Measurements from ENCODE around the gene SASH1.

Gene SASH1

GRCh38 chr6:148573922-148574321, 231.3 kb downstream of the SASH1 start:
- H2BK12ac ChIP-seq (ENCODE audit: low read length): no peak overlapping the region
- no peak overlapping the region for H2BK120ac ChIP-seq (ENCODE audit: low read depth, low read length)
- H3K4me1 ChIP-seq (ENCODE audit: control insufficient read depth in 2 of 2, insufficient read depth in 1 of 2, low read depth in 1 of 2, low read length in 2 of 2): no peaks in the 10 kb centered on the region
- no peak overlapping the region for H3K9ac ChIP-seq (ENCODE audit: low read depth, low read length, poor library complexity)
- no peak overlapping the region for H3K14ac ChIP-seq (ENCODE audit: low read length)
- no peak overlapping the region for H3K4me3 ChIP-seq (ENCODE audit: low read length in 2 of 2)
- no peak overlapping the region for H4K8ac ChIP-seq (ENCODE audit: low read depth, low read length)
- H3K4ac ChIP-seq (ENCODE audit: low read length): no peak overlapping the region
- H3K23ac ChIP-seq (ENCODE audit: low read depth, low read length, poor library complexity): no peak overlapping the region
- no peak overlapping the region for H2AFZ ChIP-seq (ENCODE audit: low read length)
- no peak overlapping the region for H4K91ac ChIP-seq (ENCODE audit: low read depth, low read length, poor library complexity)
- DNase-seq (ENCODE audit: low spot score): no peak
- no peak overlapping the region for H3K27ac ChIP-seq (replicated peaks; ENCODE audit: low read length)
- H2BK15ac ChIP-seq (ENCODE audit: low read length): no peak overlapping the region
- no peak overlapping the region for H2AK5ac ChIP-seq (ENCODE audit: low read depth, low read length)
- H3K9me3 ChIP-seq (replicated peaks in 1 of 2; ENCODE audit: control insufficient read depth in 2 of 2, insufficient read depth in 1 of 2, low read depth in 1 of 2, low read length in 2 of 2): no peaks in the 10 kb centered on the region
- H3K4me2 ChIP-seq (ENCODE audit: insufficient read depth, low read length, poor library complexity, severe bottlenecking): no peak overlapping the region
- no peak overlapping the region for H2BK5ac ChIP-seq (ENCODE audit: low read length)
- peaks cover 0 to 5% (median 0%) of the 10 kb centered on the region in 3 experiments for H3K27me3 ChIP-seq (ENCODE audit: control insufficient read depth in 3 of 3, insufficient read depth in 3 of 3, low read depth in 1 of 3, low read length in 3 of 3)
- H3K79me1 ChIP-seq (ENCODE audit: low read depth, low read length): no peaks in the 10 kb centered on the region
- H3K18ac ChIP-seq (ENCODE audit: low read length): no peak overlapping the region
- no CpG with 5 or more reads among the region's 5 CpGs for WGBS, 2 donors (ENCODE audit: extremely low coverage in 2 of 2, insufficient read length in 2 of 2, insufficient replicate concordance in 1 of 2)
- H3K36me3 ChIP-seq (replicated peaks in 1 of 2; ENCODE audit: control insufficient read depth in 2 of 2, insufficient read depth in 2 of 2, low read length in 2 of 2): no peaks in the 10 kb centered on the region

DNA sequence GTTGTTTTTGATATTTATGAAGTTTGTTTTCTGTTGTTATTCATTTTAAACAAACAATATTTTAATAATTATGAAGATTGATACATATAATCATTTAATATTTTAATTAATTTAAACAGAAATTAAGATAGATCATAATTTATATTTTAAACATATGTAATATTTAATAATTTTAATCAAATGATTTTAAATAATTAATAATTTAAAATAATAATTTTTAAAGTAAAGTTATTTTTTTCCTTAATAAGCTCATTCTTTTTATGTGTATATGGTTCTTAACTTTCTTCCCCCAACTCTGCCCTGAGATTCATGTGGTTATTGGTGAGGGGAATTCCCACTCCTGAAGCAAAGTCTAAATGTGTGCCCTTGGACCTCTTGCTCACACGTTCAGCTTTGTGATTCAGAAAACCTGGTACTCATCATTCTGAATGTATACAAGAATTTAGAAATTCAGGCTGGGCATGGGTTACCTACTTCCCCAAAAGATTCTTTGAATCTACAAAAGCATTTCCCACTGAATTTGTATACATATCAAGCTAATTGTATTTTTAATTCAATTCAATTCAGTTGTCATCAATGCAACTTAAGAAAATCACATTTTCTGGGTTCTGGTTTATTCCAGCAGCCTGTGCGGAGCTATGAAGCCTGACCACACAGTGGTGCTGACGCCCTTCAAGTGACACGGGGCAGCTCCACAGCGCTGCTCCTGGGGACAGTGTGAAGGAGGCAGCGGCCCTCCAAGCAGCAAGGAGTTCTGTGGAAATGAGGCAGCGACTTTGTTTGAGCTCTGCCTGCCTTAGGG, 235.2 kb downstream of the SASH1 start:
- Histone ChIP-seq H3K27me3 (ENCODE audit: control insufficient read depth in 3 of 3, insufficient read depth in 3 of 3, low read depth in 1 of 3, low read length in 3 of 3) (peaks cover 0 to 5% (median 0%) of the 10 kb centered on the region in 3 experiments), H3K4ac (ENCODE audit: low read length) (no peak overlapping the region), H2BK120ac (ENCODE audit: low read depth, low read length) (no peak overlapping the region), H3K79me1 (ENCODE audit: low read depth, low read length) (no peaks in the 10 kb centered on the region), H3K9me3 (replicated peaks in 1 of 2; ENCODE audit: control insufficient read depth in 2 of 2, insufficient read depth in 1 of 2, low read depth in 1 of 2, low read length in 2 of 2) (no peaks in the 10 kb centered on the region), H2BK12ac (ENCODE audit: low read length) (no peak overlapping the region), H4K91ac (ENCODE audit: low read depth, low read length, poor library complexity) (no peak overlapping the region), H3K23ac (ENCODE audit: low read depth, low read length, poor library complexity) (no peak overlapping the region), H3K4me1 (ENCODE audit: control insufficient read depth in 2 of 2, insufficient read depth in 1 of 2, low read depth in 1 of 2, low read length in 2 of 2) (no peaks in the 10 kb centered on the region), H3K9ac (ENCODE audit: low read depth, low read length, poor library complexity) (no peak overlapping the region), H2BK5ac (ENCODE audit: low read length) (no peak overlapping the region), H2AK5ac (ENCODE audit: low read depth, low read length) (no peak overlapping the region), H2AFZ (ENCODE audit: low read length) (peak overlapping the region; percentile 16), H3K18ac (ENCODE audit: low read length) (no peak overlapping the region), H3K36me3 (replicated peaks in 1 of 2; ENCODE audit: control insufficient read depth in 2 of 2, insufficient read depth in 2 of 2, low read length in 2 of 2) (no peaks in the 10 kb centered on the region), H2BK15ac (ENCODE audit: low read length) (no peak overlapping the region), H3K4me2 (ENCODE audit: insufficient read depth, low read length, poor library complexity, severe bottlenecking) (no peak overlapping the region), H3K14ac (ENCODE audit: low read length) (no peak overlapping the region), H3K27ac (replicated peaks; ENCODE audit: low read length) (no peak overlapping the region), H3K4me3 (ENCODE audit: low read length in 2 of 2) (no peak overlapping the region), H4K8ac (ENCODE audit: low read depth, low read length) (no peak overlapping the region)
- peak; percentile 69 for DNase-seq (ENCODE audit: low spot score)
- WGBS, 2 donors (ENCODE audit: extremely low coverage in 2 of 2, insufficient read length in 2 of 2, insufficient replicate concordance in 1 of 2): no CpG with 5 or more reads among the region's 7 CpGs

DNA sequence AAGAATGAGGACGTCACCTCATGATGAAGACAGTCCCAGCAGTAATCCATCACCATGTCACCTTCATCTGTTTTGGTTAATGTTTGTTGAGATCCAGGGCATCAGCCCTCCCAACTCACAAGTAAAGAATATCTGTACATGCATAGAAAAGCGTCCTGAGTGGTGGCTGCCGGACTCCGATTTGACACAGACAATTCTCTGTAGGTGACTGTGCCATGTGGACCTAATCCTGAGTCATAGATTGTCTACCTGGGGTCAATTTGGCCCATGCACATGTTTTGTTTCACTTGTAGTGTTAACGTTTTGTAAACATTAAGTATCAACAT, 235.8 kb downstream of the SASH1 start:
- Histone ChIP-seq H3K79me1 (ENCODE audit: low read depth, low read length) (no peaks in the 10 kb centered on the region), H3K18ac (ENCODE audit: low read length) (no peak overlapping the region), H3K9me3 (replicated peaks in 1 of 2; ENCODE audit: control insufficient read depth in 2 of 2, insufficient read depth in 1 of 2, low read depth in 1 of 2, low read length in 2 of 2) (no peaks in the 10 kb centered on the region), H3K4ac (ENCODE audit: low read length) (no peak overlapping the region), H2BK12ac (ENCODE audit: low read length) (no peak overlapping the region), H2AK5ac (ENCODE audit: low read depth, low read length) (no peak overlapping the region), H4K8ac (ENCODE audit: low read depth, low read length) (no peak overlapping the region), H3K4me1 (ENCODE audit: control insufficient read depth in 2 of 2, insufficient read depth in 1 of 2, low read depth in 1 of 2, low read length in 2 of 2) (no peaks in the 10 kb centered on the region), H3K27me3 (ENCODE audit: control insufficient read depth in 3 of 3, insufficient read depth in 3 of 3, low read depth in 1 of 3, low read length in 3 of 3) (peaks cover 0 to 5% (median 0%) of the 10 kb centered on the region in 3 experiments), H3K4me2 (ENCODE audit: insufficient read depth, low read length, poor library complexity, severe bottlenecking) (no peak overlapping the region), H3K9ac (ENCODE audit: low read depth, low read length, poor library complexity) (no peak overlapping the region), H2BK120ac (ENCODE audit: low read depth, low read length) (no peak overlapping the region), H2BK15ac (ENCODE audit: low read length) (no peak overlapping the region), H2AFZ (ENCODE audit: low read length) (peak overlapping the region; percentile 16), H3K4me3 (ENCODE audit: low read length in 2 of 2) (no peak overlapping the region), H3K36me3 (replicated peaks in 1 of 2; ENCODE audit: control insufficient read depth in 2 of 2, insufficient read depth in 2 of 2, low read length in 2 of 2) (no peaks in the 10 kb centered on the region), H3K23ac (ENCODE audit: low read depth, low read length, poor library complexity) (no peak overlapping the region), H3K14ac (ENCODE audit: low read length) (no peak overlapping the region), H4K91ac (ENCODE audit: low read depth, low read length, poor library complexity) (no peak overlapping the region), H3K27ac (replicated peaks; ENCODE audit: low read length) (no peak overlapping the region), H2BK5ac (ENCODE audit: low read length) (no peak overlapping the region)
- WGBS, 2 donors (ENCODE audit: extremely low coverage in 2 of 2, insufficient read length in 2 of 2, insufficient replicate concordance in 1 of 2): no CpG with 5 or more reads among the region's 5 CpGs
- no peak for DNase-seq (ENCODE audit: low spot score)

GRCh38 chr6:148578837-148579565, 236.4 kb downstream of the SASH1 start:
- no peak overlapping the region for H2BK5ac ChIP-seq (ENCODE audit: low read length)
- no peaks in the 10 kb centered on the region for H3K36me3 ChIP-seq (replicated peaks in 1 of 2; ENCODE audit: control insufficient read depth in 2 of 2, insufficient read depth in 2 of 2, low read length in 2 of 2)
- H3K27ac ChIP-seq (replicated peaks; ENCODE audit: low read length): no peak overlapping the region
- WGBS, 2 donors (ENCODE audit: extremely low coverage in 2 of 2, insufficient read length in 2 of 2, insufficient replicate concordance in 1 of 2): no CpG with 5 or more reads among the region's 4 CpGs
- H3K4ac ChIP-seq (ENCODE audit: low read length): no peak overlapping the region
- no peak overlapping the region for H4K8ac ChIP-seq (ENCODE audit: low read depth, low read length)
- H3K9me3 ChIP-seq (replicated peaks in 1 of 2; ENCODE audit: control insufficient read depth in 2 of 2, insufficient read depth in 1 of 2, low read depth in 1 of 2, low read length in 2 of 2): no peaks in the 10 kb centered on the region
- no peak overlapping the region for H2AK5ac ChIP-seq (ENCODE audit: low read depth, low read length)
- no peak overlapping the region for H3K4me2 ChIP-seq (ENCODE audit: insufficient read depth, low read length, poor library complexity, severe bottlenecking)
- H3K79me1 ChIP-seq (ENCODE audit: low read depth, low read length): no peaks in the 10 kb centered on the region
- H3K23ac ChIP-seq (ENCODE audit: low read depth, low read length, poor library complexity): no peak overlapping the region
- no peak overlapping the region for H3K18ac ChIP-seq (ENCODE audit: low read length)
- H3K9ac ChIP-seq (ENCODE audit: low read depth, low read length, poor library complexity): no peak overlapping the region
- H4K91ac ChIP-seq (ENCODE audit: low read depth, low read length, poor library complexity): no peak overlapping the region
- H2BK15ac ChIP-seq (ENCODE audit: low read length): no peak overlapping the region
- no peaks in the 10 kb centered on the region for H3K4me1 ChIP-seq (ENCODE audit: control insufficient read depth in 2 of 2, insufficient read depth in 1 of 2, low read depth in 1 of 2, low read length in 2 of 2)
- no peak overlapping the region for H3K4me3 ChIP-seq (ENCODE audit: low read length in 2 of 2)
- H2BK12ac ChIP-seq (ENCODE audit: low read length): no peak overlapping the region
- DNase-seq (ENCODE audit: low spot score): no peak
- no peak overlapping the region for H2BK120ac ChIP-seq (ENCODE audit: low read depth, low read length)
- H2AFZ ChIP-seq (ENCODE audit: low read length): peak overlapping the region; percentile 16
- peaks cover 0 to 5% (median 0%) of the 10 kb centered on the region in 3 experiments for H3K27me3 ChIP-seq (ENCODE audit: control insufficient read depth in 3 of 3, insufficient read depth in 3 of 3, low read depth in 1 of 3, low read length in 3 of 3)
- no peak overlapping the region for H3K14ac ChIP-seq (ENCODE audit: low read length)
